Skeletal muscle cell (primary cell): Measurements from ENCODE around the gene ADAMTS16.
A peak's percentile ranks its signal among the peaks of the same experiment; 100 is the strongest.

ENCODE experiments used
- DNase-seq: peaks from one replicate; pipeline ENCODE4 v3.0.0-alpha.2; 2010; ENCODE audit warnings: low read depth
- H3K4me3 ChIP-seq: 2 replicates; pipeline ENCODE4 v1.5.1; 2011; ENCODE audit warnings: low read depth, mild to moderate bottlenecking, control low read depth, low read length, moderate library complexity

The ADAMTS16 gene

GRCh38 chr5:5270958-5271785 is 131.0 kb downstream of the ADAMTS16 start:
- no peak overlapping the region for H3K4me3 ChIP-seq
- peak; percentile 16 for DNase-seq

- H3K4me3 ChIP-seq = no peak overlapping the region
These were observed 131.7 kb downstream of the ADAMTS16 start for GRCh38 chr5:5271786-5272321.

GRCh38 chr5:5273398-5273797 is 133.3 kb downstream of the ADAMTS16 start:
- H3K4me3 ChIP-seq = no peak overlapping the region
- DNase-seq = no peak

More at GRCh38 chr5:5271786-5272321, 131.7 kb downstream of the ADAMTS16 start:
- no peak for DNase-seq

GRCh38 chr5:5273976-5274375 is 133.8 kb downstream of the ADAMTS16 start:
- no peak for DNase-seq
- H3K4me3 ChIP-seq = no peak overlapping the region

- no peak overlapping the region for H3K4me3 ChIP-seq
- no peak for DNase-seq
These were observed 135.1 kb downstream of the ADAMTS16 start for GRCh38 chr5:5275211-5275610.

- DNase-seq = no peak
- H3K4me3 ChIP-seq = no peak overlapping the region
These were observed 136.3 kb downstream of the ADAMTS16 start for GRCh38 chr5:5276430-5276829.

GRCh38 chr5:5276951-5277517 is 136.9 kb downstream of the ADAMTS16 start:
- no peak overlapping the region for H3K4me3 ChIP-seq
- DNase-seq = no peak

GRCh38 chr5:5278201-5278814 is 138.2 kb downstream of the ADAMTS16 start:
- no peak overlapping the region for H3K4me3 ChIP-seq
- no peak for DNase-seq

GRCh38 chr5:5278815-5279381 is 138.8 kb downstream of the ADAMTS16 start:
- no peak for DNase-seq
- no peak overlapping the region for H3K4me3 ChIP-seq

GRCh38 chr5:5285906-5286305 is 145.8 kb downstream of the ADAMTS16 start:
- DNase-seq = no peak
- no peak overlapping the region for H3K4me3 ChIP-seq

GRCh38 chr5:5287419-5287818 is 147.3 kb downstream of the ADAMTS16 start:
- DNase-seq = no peak
- H3K4me3 ChIP-seq = no peak overlapping the region

- no peak for DNase-seq
- H3K4me3 ChIP-seq = no peak overlapping the region
These were observed 148.1 kb downstream of the ADAMTS16 start for GRCh38 chr5:5288201-5288600.

GRCh38 chr5:5289537-5289936 is 149.4 kb downstream of the ADAMTS16 start:
- no peak overlapping the region for H3K4me3 ChIP-seq

GRCh38 chr5:5290674-5291334 is 150.7 kb downstream of the ADAMTS16 start:
- no peak overlapping the region for H3K4me3 ChIP-seq

More at GRCh38 chr5:5289537-5289936, 149.4 kb downstream of the ADAMTS16 start:
- DNase-seq = no peak

GRCh38 chr5:5291357-5291756 is 151.2 kb downstream of the ADAMTS16 start:
- no peak overlapping the region for H3K4me3 ChIP-seq
- DNase-seq = no peak

More at GRCh38 chr5:5290674-5291334, 150.7 kb downstream of the ADAMTS16 start:
- no peak for DNase-seq

GRCh38 chr5:5293029-5293428 is 152.9 kb downstream of the ADAMTS16 start:
- DNase-seq = no peak
- H3K4me3 ChIP-seq = no peak overlapping the region

GRCh38 chr5:5294429-5294828 is 154.3 kb downstream of the ADAMTS16 start:
- no peak for DNase-seq

GRCh38 chr5:5295351-5295750 is 155.2 kb downstream of the ADAMTS16 start:
- no peak overlapping the region for H3K4me3 ChIP-seq
- no peak for DNase-seq

More at GRCh38 chr5:5294429-5294828, 154.3 kb downstream of the ADAMTS16 start:
- H3K4me3 ChIP-seq = no peak overlapping the region

- H3K4me3 ChIP-seq = no peak overlapping the region
These were observed 155.9 kb downstream of the ADAMTS16 start for GRCh38 chr5:5296051-5296450.

More at GRCh38 chr5:5296051-5296450, 155.9 kb downstream of the ADAMTS16 start:
- no peak for DNase-seq
